Progenitor cell of endocrine pancreas (in vitro differentiated cells): ENCODE data around the gene MAP3K15. TPM values are rescaled to one million over a fixed set of nuclear protein-coding genes. Genes with fewer than 3 reads are reported as not detected.

ENCODE experiments used
- DNase-seq: peaks from one replicate; pipeline ENCODE4 v3.0.0; 2021; ENCODE audit warnings: low spot score; ENCODE audit not compliant: unreplicated experiment
- H3K27ac Mint-ChIP-seq: 2 replicates; pipeline ENCODE4 v1.8.0; 2021; ENCODE audit warnings: mild to moderate bottlenecking, moderate library complexity, mixed read lengths
- H3K27me3 Mint-ChIP-seq: 2 replicates; pipeline ENCODE4 v1.8.0; 2021; ENCODE audit warnings: mixed read lengths
- H3K36me3 Mint-ChIP-seq: 2 replicates; pipeline ENCODE4 v1.8.0; 2022; ENCODE audit warnings: mixed read lengths; ENCODE audit not compliant: insufficient read depth
- H3K4me1 Mint-ChIP-seq: 2 replicates; pipeline ENCODE4 v1.8.0; 2021; ENCODE audit warnings: low read depth, mixed read lengths
- H3K4me3 Mint-ChIP-seq: 2 replicates; pipeline ENCODE4 v1.8.0; 2021; ENCODE audit warnings: low read depth, mild to moderate bottlenecking, moderate library complexity, mixed read lengths
- H3K9me3 Mint-ChIP-seq: 2 replicates; pipeline ENCODE4 v1.8.0; 2021; ENCODE audit warnings: low read depth, mixed read lengths
- long read RNA-seq: library from polyadenylated mRNA; unstranded; transcript quantifications from one replicate; pipeline ENCODE4 v2.0.0, GENCODE V29; 2020
- total RNA-seq: library from RNA; stranded (reverse); gene quantifications from 2 replicates; pipeline ENCODE4 v1.2.1, GENCODE V29; 2021
- TF ChIP-seq, protein P1 (sequence below): fragments of 200-600 bp; sonication (generic); IDR thresholded peaks from one replicate; pipeline ENCODE4 v1.5.0; 2021; ENCODE audit warnings: antibody characterized with exemption, mild to moderate bottlenecking; ENCODE audit not compliant: unreplicated experiment

Gene MAP3K15
- total RNA-seq = 4.2 and 5.1 TPM in 2 replicates
- long read RNA-seq, partial matches to known transcripts = 0 of 4 reads
- long read RNA-seq, other reads (novel, unspliced or antisense) = 4 of 4 reads

DNA sequence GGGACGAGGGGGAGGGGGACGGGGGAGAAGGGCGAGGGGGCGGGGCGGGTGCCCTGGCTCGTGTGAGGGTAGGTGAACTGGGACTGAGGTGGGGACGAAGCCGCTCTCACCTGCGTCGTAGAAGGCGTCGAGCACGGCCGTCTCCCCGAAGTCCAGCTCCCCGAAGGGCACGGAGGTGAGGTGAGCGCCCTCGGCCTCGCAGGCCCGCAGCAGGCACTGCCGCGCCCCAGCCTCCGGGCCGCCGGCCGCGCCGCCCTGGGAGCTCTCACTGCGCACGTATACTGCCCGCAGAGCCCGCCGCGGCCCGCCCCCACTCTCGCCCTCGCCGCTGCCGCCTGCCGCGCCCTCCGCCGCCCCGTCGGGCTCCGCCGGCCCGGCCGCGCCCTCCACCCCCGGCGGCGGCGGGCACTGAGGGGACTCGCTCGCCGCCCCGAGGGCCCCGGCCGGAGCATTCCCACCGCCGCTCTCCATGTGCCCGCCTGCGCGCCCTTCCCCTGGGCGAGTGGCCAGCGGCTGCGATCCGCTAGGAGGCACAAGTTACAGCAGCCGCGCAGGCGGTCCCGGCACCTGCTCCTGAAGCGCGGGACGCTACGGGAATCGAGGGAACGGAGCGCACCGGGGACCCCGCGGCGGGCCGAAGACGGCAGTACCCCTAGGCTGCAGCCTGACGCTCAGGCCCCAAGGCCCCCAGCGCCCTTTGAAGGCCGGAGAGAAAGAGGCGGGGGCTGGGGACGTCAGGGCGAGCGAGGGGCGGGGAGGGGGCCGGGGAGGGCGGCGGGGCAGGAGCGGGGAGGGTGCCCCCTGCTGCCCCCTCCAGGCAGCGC lies at the start of gene MAP3K15:
TSS of gene MAP3K15 (minus strand) at position 718 of the 824 bp plus-strand sequence. CDS start at position 471, 247 bp downstream.
- H3K36me3 Mint-ChIP-seq = peaks cover 1% of the 10 kb centered on the region
- H3K4me1 Mint-ChIP-seq = peaks cover 8% of the 10 kb centered on the region
- H3K27ac Mint-ChIP-seq = no peak within 1 kb of the TSS
- DNase-seq = peak; percentile 24
- peak within 1 kb of the TSS; percentile 57 for H3K4me3 Mint-ChIP-seq
- peaks cover 19% of the 10 kb centered on the region for H3K9me3 Mint-ChIP-seq
- H3K27me3 Mint-ChIP-seq = peaks cover 19% of the 10 kb centered on the region
- TF ChIP-seq, protein P1, sequence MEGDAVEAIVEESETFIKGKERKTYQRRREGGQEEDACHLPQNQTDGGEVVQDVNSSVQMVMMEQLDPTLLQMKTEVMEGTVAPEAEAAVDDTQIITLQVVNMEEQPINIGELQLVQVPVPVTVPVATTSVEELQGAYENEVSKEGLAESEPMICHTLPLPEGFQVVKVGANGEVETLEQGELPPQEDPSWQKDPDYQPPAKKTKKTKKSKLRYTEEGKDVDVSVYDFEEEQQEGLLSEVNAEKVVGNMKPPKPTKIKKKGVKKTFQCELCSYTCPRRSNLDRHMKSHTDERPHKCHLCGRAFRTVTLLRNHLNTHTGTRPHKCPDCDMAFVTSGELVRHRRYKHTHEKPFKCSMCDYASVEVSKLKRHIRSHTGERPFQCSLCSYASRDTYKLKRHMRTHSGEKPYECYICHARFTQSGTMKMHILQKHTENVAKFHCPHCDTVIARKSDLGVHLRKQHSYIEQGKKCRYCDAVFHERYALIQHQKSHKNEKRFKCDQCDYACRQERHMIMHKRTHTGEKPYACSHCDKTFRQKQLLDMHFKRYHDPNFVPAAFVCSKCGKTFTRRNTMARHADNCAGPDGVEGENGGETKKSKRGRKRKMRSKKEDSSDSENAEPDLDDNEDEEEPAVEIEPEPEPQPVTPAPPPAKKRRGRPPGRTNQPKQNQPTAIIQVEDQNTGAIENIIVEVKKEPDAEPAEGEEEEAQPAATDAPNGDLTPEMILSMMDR = no peak

DNA sequence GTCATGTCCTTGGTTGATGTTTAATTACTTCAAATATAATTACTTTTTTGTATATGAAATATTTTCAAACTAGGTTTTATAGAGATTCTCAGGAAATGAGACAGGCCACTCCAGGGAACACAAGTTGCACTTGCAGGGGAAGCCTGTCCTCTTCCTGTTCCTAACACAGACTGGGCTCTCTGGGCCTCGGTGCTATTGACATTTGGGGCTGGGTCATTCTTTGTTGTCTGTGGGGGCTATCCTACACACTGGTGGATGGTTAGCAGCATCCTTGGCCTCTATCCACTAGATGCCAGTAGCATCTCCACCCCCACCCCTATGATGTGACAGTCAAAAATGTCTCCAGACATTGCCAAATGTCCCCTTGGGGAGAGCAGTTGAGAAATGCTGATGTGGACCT lies 49.3 kb upstream of the MAP3K15 start:
- TF ChIP-seq, protein P1 = no peak
- Mint-ChIP-seq H3K9me3 (peaks cover 16% of the 10 kb centered on the region), H3K27me3 (no peaks in the 10 kb centered on the region), H3K4me1 (peaks cover 24% of the 10 kb centered on the region), H3K36me3 (peaks cover 3% of the 10 kb centered on the region), H3K27ac (no peak overlapping the region), H3K4me3 (no peak overlapping the region)
- DNase-seq = no peak

GRCh38 chrX:19563746-19564145 lies 48.4 kb upstream of the MAP3K15 start:
- H3K4me3 Mint-ChIP-seq = no peak overlapping the region
- no peak overlapping the region for H3K27ac Mint-ChIP-seq
- no peaks in the 10 kb centered on the region for H3K27me3 Mint-ChIP-seq
- H3K4me1 Mint-ChIP-seq = peaks cover 17% of the 10 kb centered on the region
- H3K9me3 Mint-ChIP-seq = peaks cover 16% of the 10 kb centered on the region
- H3K36me3 Mint-ChIP-seq = peaks cover 3% of the 10 kb centered on the region
- no peak for DNase-seq
- TF ChIP-seq, protein P1 = no peak

DNA sequence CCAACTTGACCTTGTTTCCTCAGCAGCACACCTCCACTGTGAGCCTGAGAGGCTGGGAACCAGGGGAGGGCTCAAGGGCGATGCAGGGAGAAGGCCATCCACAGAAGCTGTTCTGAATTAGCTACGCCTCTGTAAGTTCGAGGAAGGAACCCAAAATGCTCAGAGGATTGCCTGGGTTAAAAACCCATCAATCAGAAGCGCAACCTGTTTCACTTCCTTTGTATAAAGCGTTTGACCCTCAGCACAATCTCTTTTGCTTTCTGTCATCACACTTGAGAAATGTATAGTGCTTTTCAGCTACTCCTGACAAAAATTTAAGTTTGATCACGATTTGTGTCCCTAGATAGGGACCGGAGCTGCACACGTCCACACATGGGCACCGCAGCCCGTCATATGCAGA lies 48.0 kb upstream of the MAP3K15 start:
- H3K27me3 Mint-ChIP-seq = no peaks in the 10 kb centered on the region
- no peak for DNase-seq
- H3K27ac Mint-ChIP-seq = no peak overlapping the region
- TF ChIP-seq, protein P1 = no peak
- no peak overlapping the region for H3K4me3 Mint-ChIP-seq
- H3K4me1 Mint-ChIP-seq = peaks cover 13% of the 10 kb centered on the region
- peaks cover 16% of the 10 kb centered on the region for H3K9me3 Mint-ChIP-seq
- peaks cover 3% of the 10 kb centered on the region for H3K36me3 Mint-ChIP-seq

DNA sequence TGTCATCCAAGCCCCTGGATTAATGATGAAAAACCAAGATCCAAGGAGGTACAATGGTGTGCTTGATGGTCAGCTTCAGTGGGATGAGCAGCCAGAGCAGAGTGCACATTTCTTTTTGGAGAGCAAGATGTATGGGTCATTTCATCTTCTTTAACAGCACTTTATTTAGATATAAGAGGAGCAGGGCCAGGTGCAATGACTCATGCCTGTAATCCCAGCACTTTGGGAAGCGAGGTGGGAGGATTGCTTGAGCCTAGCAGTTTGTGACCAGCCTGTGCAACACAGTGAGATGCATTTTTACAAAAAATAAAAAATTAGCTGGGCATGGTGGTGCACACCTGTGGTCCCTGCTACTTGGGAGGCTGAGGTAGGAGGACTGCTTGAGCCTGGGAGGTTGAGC lies 45.3 kb upstream of the MAP3K15 start:
- peaks cover 9% of the 10 kb centered on the region for H3K9me3 Mint-ChIP-seq

More for the DNA sequence above, 45.3 kb upstream of the MAP3K15 start:
- TF ChIP-seq, protein P1 = no peak
- no peak for DNase-seq
- no peak overlapping the region for H3K4me3 Mint-ChIP-seq
- H3K27ac Mint-ChIP-seq = no peak overlapping the region
- peaks cover 3% of the 10 kb centered on the region for H3K36me3 Mint-ChIP-seq
- H3K27me3 Mint-ChIP-seq = no peaks in the 10 kb centered on the region
- peaks cover 7% of the 10 kb centered on the region for H3K4me1 Mint-ChIP-seq
